HepG2 (cell line): ENCODE measurements around the gene ENO3. TPM values are rescaled to one million over a fixed set of nuclear protein-coding genes. Genes with fewer than 3 reads are reported as not detected.

Source experiments
- ATAC-seq: fragments of 200-7000 bp; cut with Tn5 transposase; 3 replicates; pipeline ENCODE4 v1.9.1; 2020; ENCODE audit warnings: mild to moderate bottlenecking, moderate library complexity
- Bru-seq: library from RNA; stranded (reverse); fragments of 400-500 nt; gene quantifications from one replicate; lab custom pipeline; 2021; lab: Mats Ljungman, UMichigan
- BruChase-seq, 2 experiments: library from RNA; stranded (reverse); fragments of 400-500 nt; gene quantifications; one replicate each; lab custom pipeline; 2021; lab: Mats Ljungman, UMichigan
- BruUV-seq: library from RNA; stranded (reverse); fragments of 400-500 nt; replicated peaks from 2 replicates; lab custom pipeline; 2021; lab: Mats Ljungman, UMichigan
- CTCF ChIA-PET: fragments of 300-600 bp; formaldehyde crosslinking; extraction: SDS; loops from one replicate; lab custom pipeline; 2021; ENCODE audit warnings: low total read pairs, inconsistent platforms, low intra/inter-chr PET ratio; lab: Yijun Ruan, JAX
- POLR2A ChIA-PET: fragments of 350-600 bp; sonication (Branson Sonifier 250); formaldehyde crosslinking; loops from one replicate; lab custom pipeline; 2020; ENCODE audit warnings: antibody characterized with exemption, inconsistent platforms; lab: Yijun Ruan, JAX
- DNase-seq: peaks from one replicate; pipeline ENCODE4 v3.0.0-alpha.2; 2015; ENCODE audit warnings: low spot score
- FAIRE-seq: peaks from 3 replicates; lab custom pipeline; 2011; peaks lifted over from hg19 to GRCh38; lab: Jason Lieb, UNC
- H2AFZ ChIP-seq: one replicate; pipeline ENCODE4 v1.6.1; 2011; ENCODE audit warnings: low read length, inconsistent platforms
- H3K27ac ChIP-seq: fragments of 300-600 bp; 3 replicates; pipeline ENCODE4 v1.8.0; 2011; ENCODE audit warnings: mixed run types, mild to moderate bottlenecking, mixed read lengths, low read length, inconsistent platforms; ENCODE audit not compliant: insufficient read depth; ENCODE audit errors: extremely low read length
- H3K27me3 ChIP-seq, 2 experiments: fragments of 200-600 bp in 1 of 2; 2 replicates in 1 of 2; 3 replicates in 1 of 2; pipeline versions ENCODE4 v1.6.0 to v1.8.0; 2011; ENCODE audit warnings: low read length in 2 of 2, mild to moderate bottlenecking in 2 of 2, moderate library complexity in 2 of 2, inconsistent platforms in 1 of 2; ENCODE audit not compliant: insufficient read depth in 2 of 2, control insufficient read depth in 1 of 2
- H3K36me3 ChIP-seq, 2 experiments: fragments of 200-600 bp in 1 of 2; replicated peaks in 1 of 2; 2 replicates in 1 of 2; 3 replicates in 1 of 2; pipeline versions ENCODE4 v1.5.1 to v1.8.0; 2011; ENCODE audit warnings: low read length in 2 of 2, inconsistent platforms in 1 of 2; ENCODE audit not compliant: insufficient read depth in 2 of 2, control insufficient read depth in 1 of 2
- H3K4me1 ChIP-seq: 2 replicates; pipeline ENCODE4 v1.5.1; 2012; ENCODE audit warnings: low read length, inconsistent platforms; ENCODE audit not compliant: insufficient read depth
- H3K4me2 ChIP-seq: 2 replicates; pipeline ENCODE4 v1.6.0; 2011; ENCODE audit warnings: low read depth, low read length, inconsistent platforms
- H3K4me3 ChIP-seq, 3 experiments: fragments of 200-600 bp in 1 of 3; sonication (generic), shearing (Covaris generic) in 1 of 3; replicated peaks in 1 of 3; 2 replicates each; pipeline ENCODE4 v1.5.1; 2011 to 2016; ENCODE audit warnings: low read length in 3 of 3, inconsistent platforms in 2 of 3, low read depth in 2 of 3, mild to moderate bottlenecking in 2 of 3, control low read depth in 1 of 3, mixed read lengths in 1 of 3; ENCODE audit not compliant: insufficient read depth in 1 of 3
- H3K79me2 ChIP-seq: one replicate; pipeline ENCODE4 v1.6.1; 2011; ENCODE audit warnings: low read length, inconsistent platforms; ENCODE audit not compliant: insufficient read depth
- H3K9ac ChIP-seq: 2 replicates; pipeline ENCODE4 v1.6.0; 2011; ENCODE audit warnings: mild to moderate bottlenecking, low read depth, low read length, inconsistent platforms; ENCODE audit not compliant: insufficient read depth
- H3K9me3 ChIP-seq: 2 replicates; pipeline ENCODE4 v1.5.1; 2012; ENCODE audit warnings: mild to moderate bottlenecking, low read length
- H4K20me1 ChIP-seq: 2 replicates; pipeline ENCODE4 v1.6.0; 2011; ENCODE audit warnings: inconsistent platforms, mild to moderate bottlenecking, low read length, moderate library complexity; ENCODE audit not compliant: insufficient read depth
- EP300 ChIP-seq, 3 experiments: sonication (generic) in 1 of 3; formaldehyde crosslinking in 1 of 3; IDR thresholded peaks; 2 replicates each; pipeline versions ENCODE4 v1.5.1 to v1.6.1; 2011 to 2020; ENCODE audit warnings: low read depth in 2 of 3, low read length in 2 of 3, borderline replicate concordance in 1 of 3, improper control_type of control experiment in 1 of 3, mild to moderate bottlenecking in 1 of 3, missing genetic modification reagents in 1 of 3, moderate library complexity in 1 of 3
- MEF2D ChIP-seq: sonication (generic); formaldehyde crosslinking; IDR thresholded peaks from 2 replicates; pipeline ENCODE4 v1.5.1; 2020; ENCODE audit warnings: mild to moderate bottlenecking, missing genetic modification reagents
- PITX1 ChIP-seq: sonication (generic); formaldehyde crosslinking; IDR thresholded peaks from 2 replicates; pipeline ENCODE4 v1.5.1; 2020; ENCODE audit warnings: mild to moderate bottlenecking, missing genetic modification reagents
- THAP9 ChIP-seq: sonication (generic); formaldehyde crosslinking; IDR thresholded peaks from 2 replicates; pipeline ENCODE4; 2020; ENCODE audit warnings: missing genetic modification reagents, mild to moderate bottlenecking, borderline replicate concordance
- ZNF501 ChIP-seq: sonication (generic); formaldehyde crosslinking; IDR thresholded peaks from 2 replicates; pipeline ENCODE4 v1.5.1; 2020; ENCODE audit warnings: mild to moderate bottlenecking, moderate library complexity, missing genetic modification reagents
- ZNF589 ChIP-seq: sonication (generic); formaldehyde crosslinking; conservative IDR thresholded peaks from 2 replicates; pipeline ENCODE4 v1.8.0; 2022; ENCODE audit warnings: mild to moderate bottlenecking, moderate library complexity, missing genetic modification reagents
- WGBS: methylation state at CpG from one replicate; pipeline ENCODE4 v1.1.6; 2017; ENCODE audit warnings: low lambda C conversion rate; 5-methylcytosine and 5-hydroxymethylcytosine counted together
- in situ Hi-C: cut with HindIII; loops from 2 replicates; pipeline ENCODE4 v1.10.0; 2017; ENCODE audit warnings: low pct_unique_long_range_greater_than_20kb; ENCODE audit not compliant: extremely low pct_ligation_motif_present
- intact Hi-C: fragments of 100-400 bp; cut with micrococcal nuclease; formaldehyde crosslinking; loops from one replicate; pipeline ENCODE4 v1.10.0; 2022; ENCODE audit not compliant: unreplicated experiment
- long read RNA-seq, 2 experiments: library from RNA in 1 of 2; library from polyadenylated mRNA in 1 of 2; stranded (forward) in 1 of 2; unstranded in 1 of 2; transcript quantifications; one replicate each; pipeline ENCODE4 v2.0.0, GENCODE V29; 2019 to 2022
- polyA minus RNA-seq, 3 experiments: library from RNA; depleted of rRNA, polyadenylated mRNA; stranded (reverse); fragments of >200 nt; gene quantifications; 2 replicates each; pipeline ENCODE4 v1.2.3, GENCODE V29; 2011; ENCODE audit warnings: low replicate concordance in 1 of 3
- polyA plus RNA-seq, 8 experiments: library from polyadenylated mRNA; depleted of rRNA in 3 of 8; stranded (reverse) in 7 of 8; unstranded in 1 of 8; fragments of >200 nt; fragmentation: Illumina TruSeq in 4 of 8; extraction: Trizol in 4 of 8; gene quantifications; 2 replicates each; pipeline versions ENCODE4 v1.2.1 to v1.2.3, GENCODE V29; 2011 to 2016; ENCODE audit warnings: low read depth in 4 of 8, missing spikeins in 1 of 8, mixed read lengths in 1 of 8; ENCODE audit not compliant: insufficient read depth in 1 of 8
- total RNA-seq, 5 experiments: library from RNA; depleted of rRNA; stranded (reverse); fragments of >200 nt; fragmentation: Illumina TruSeq; extraction: Trizol; gene quantifications; 2 replicates each; pipeline ENCODE4 v1.2.3, GENCODE V29; 2016; ENCODE audit warnings: low read depth in 1 of 5
- TF ChIP-seq, protein P1 (sequence below): sonication (generic); IDR thresholded peaks from 2 replicates; pipeline ENCODE4 v1.6.1; 2016; ENCODE audit warnings: low read depth, borderline replicate concordance
- TF ChIP-seq, protein P2 (sequence below): sonication (generic); formaldehyde crosslinking; IDR thresholded peaks from 2 replicates; pipeline ENCODE4 v1.5.0; 2020; ENCODE audit warnings: mild to moderate bottlenecking, missing genetic modification reagents, borderline replicate concordance

Gene ENO3
- 59.8 and 68.2 TPM in 2 replicates for total RNA-seq (2016; rRNA removed; fragmentation: Illumina TruSeq; extraction: Trizol)
- total RNA-seq (2016; cell fraction: cytosol; rRNA removed; fragmentation: Illumina TruSeq; extraction: Trizol; ENCODE audit: low read depth) = 28.3 and 29.6 TPM in 2 replicates
- 63.3 and 64.1 TPM in 2 replicates for total RNA-seq (2016; cell fraction: insoluble cytoplasmic fraction; rRNA removed; fragmentation: Illumina TruSeq; extraction: Trizol)
- total RNA-seq (2016; cell fraction: membrane; rRNA removed; fragmentation: Illumina TruSeq; extraction: Trizol) = 24.9 and 26.4 TPM in 2 replicates
- 60.8 and 62.5 TPM in 2 replicates for total RNA-seq (2016; cell fraction: nucleus; rRNA removed; fragmentation: Illumina TruSeq; extraction: Trizol)
- 51.9 and 69.8 TPM in 2 replicates for polyA plus RNA-seq (2011; rRNA removed)
- 25.2 and 41.5 TPM in 2 replicates for polyA plus RNA-seq (2011; cell fraction: cytosol; rRNA removed)
- 315 and 418 TPM in 2 replicates for polyA plus RNA-seq (2011; cell fraction: nucleus; rRNA removed)
- 30.6 and 32.9 TPM in 2 replicates for polyA plus RNA-seq (2012)
- 29.4 and 30.6 TPM in 2 replicates for polyA plus RNA-seq (2016; cell fraction: cytosol; fragmentation: Illumina TruSeq; extraction: Trizol; ENCODE audit: low read depth)
- polyA plus RNA-seq (2016; cell fraction: insoluble cytoplasmic fraction; fragmentation: Illumina TruSeq; extraction: Trizol; ENCODE audit: low read depth) = 80.8 and 89.8 TPM in 2 replicates
- 21.3 and 21.5 TPM in 2 replicates for polyA plus RNA-seq (2016; cell fraction: membrane; fragmentation: Illumina TruSeq; extraction: Trizol; ENCODE audit: low read depth)
- 236 and 244 TPM in 2 replicates for polyA plus RNA-seq (2016; cell fraction: nucleus; fragmentation: Illumina TruSeq; extraction: Trizol; ENCODE audit: insufficient read depth, low read depth)
- 27.3 and 88.8 TPM in 2 replicates for polyA minus RNA-seq (2011; rRNA and poly(A)+ RNA removed; ENCODE audit: low replicate concordance)
- polyA minus RNA-seq (2011; cell fraction: cytosol; rRNA and poly(A)+ RNA removed) = 6.0 and 7.5 TPM in 2 replicates
- polyA minus RNA-seq (2011; cell fraction: nucleus; rRNA and poly(A)+ RNA removed) = 27.0 and 31.7 TPM in 2 replicates
- percentile 62 among the genes with signal in this experiment for Bru-seq, nascent RNA
- percentile 79 among the genes with signal in this experiment for BruChase-seq, experiment 1, labeled RNA remaining after a 6-hour chase
- percentile 72 among the genes with signal in this experiment for BruChase-seq, experiment 2, labeled RNA remaining after a 2-hour chase
- long read RNA-seq, experiment 1, transcript ENO3-201 (12 exons, 1,521 nt) = major isoform, 10 of 55 reads
- long read RNA-seq, experiment 1, partial matches to known transcripts = 3 of 55 reads
- long read RNA-seq, experiment 1, other reads (novel, unspliced or antisense) = 37 of 55 reads
- long read RNA-seq, experiment 2, partial matches to known transcripts = 5 of 53 reads
- long read RNA-seq, experiment 2, other reads (novel, unspliced or antisense) = 44 of 53 reads

DNA sequence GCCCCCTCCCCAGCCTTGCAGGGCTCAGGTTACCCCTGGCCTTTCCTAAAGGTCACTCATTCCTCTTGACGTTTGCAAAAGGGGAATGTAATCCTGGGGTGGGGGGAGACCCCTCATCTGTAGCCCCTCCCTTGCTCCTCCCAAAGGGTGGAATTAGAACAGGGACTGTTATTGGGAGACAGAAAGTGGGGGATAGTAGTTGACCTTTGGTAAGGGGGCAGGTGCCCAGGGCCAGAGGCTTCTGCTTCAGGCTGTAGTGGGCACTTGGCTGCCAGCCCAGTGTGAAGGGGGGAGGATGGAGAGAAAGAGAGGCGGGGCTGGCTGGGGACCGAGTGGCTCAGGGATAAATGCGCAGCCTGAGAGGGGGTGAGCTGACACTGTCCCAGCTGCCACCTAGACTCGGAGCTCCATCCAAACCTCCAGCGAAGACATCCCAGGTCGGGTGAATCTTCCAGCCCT is at the start of gene ENO3:
ENO3 (plus strand) TSS at position 374 of the 459 bp plus-strand sequence. CDS start 711 bp downstream, outside the sequence.
- ChIA-PET CTCF (no interaction called here), POLR2A (interaction anchor here (0.7 to 10.0 kb wide), 9 partner anchors 9 to 154 kb away, joined by 3 to 273 read pairs (median 5); partner anchors contain the start of genes PSMB6, RNF167, SLC25A11 and SPAG7)
- H3K4me1 ChIP-seq = peaks cover 46% of the 10 kb centered on the region
- H3K4me2 ChIP-seq = peak within 1 kb of the TSS; percentile 93
- intact Hi-C loops (loop anchor here (1.0 to 5.0 kb wide), 2 partner anchors 17 to 43 kb away; partner anchors contain the start of gene SPAG7), in situ Hi-C loops (no loop called here)
- H3K27me3 ChIP-seq = no peaks in the 10 kb centered on the region; a peak in 1 of 5 replicates
- no peak within 1 kb of the TSS for H2AFZ ChIP-seq
- BruUV-seq = no TSS peak
- peaks cover 18% of the 10 kb centered on the region for H4K20me1 ChIP-seq
- H3K9me3 ChIP-seq = no peaks in the 10 kb centered on the region
- H3K9ac ChIP-seq = peak within 1 kb of the TSS; percentile 84
- 0% methylated on average over 7 of the region's 7 CpGs for WGBS
- H3K27ac ChIP-seq = peak within 1 kb of the TSS; percentile 99
- ATAC-seq = peak; percentile 27
- peak; percentile 73 for DNase-seq
- peaks cover 7 to 13% of the 10 kb centered on the region in 2 experiments; a peak in 4 of 5 replicates for H3K36me3 ChIP-seq
- FAIRE-seq = peak; percentile 91
- H3K4me3 ChIP-seq = peak within 1 kb of the TSS; percentile 52 to 88 (median 86)
- peaks cover 35% of the 10 kb centered on the region for H3K79me2 ChIP-seq
- TF ChIP-seq ZNF589 (no peak), EP300 (IDR thresholded peaks at IDR 0.05; ENCODE audit: low read depth in 2 of 2, low read length in 2 of 2) (peak in 1 of 2 experiments; percentile 47; a peak in 1 of 4 replicates), EP300 (CRISPR knock-in tag; IDR thresholded peaks at IDR 0.05; ENCODE audit: borderline replicate concordance) (no peak), PITX1 (CRISPR knock-in tag) (peak; percentile 74; the same call in 1 of the 2 replicates), MEF2D (CRISPR knock-in tag) (no peak), ZNF501 (CRISPR knock-in tag) (0 out of 2 replicates have a peak, but pooled peaks have one; percentile 36), THAP9 (CRISPR knock-in tag) (peak; percentile 67; the same call in 1 of the 2 replicates)
- TF ChIP-seq, protein P1, sequence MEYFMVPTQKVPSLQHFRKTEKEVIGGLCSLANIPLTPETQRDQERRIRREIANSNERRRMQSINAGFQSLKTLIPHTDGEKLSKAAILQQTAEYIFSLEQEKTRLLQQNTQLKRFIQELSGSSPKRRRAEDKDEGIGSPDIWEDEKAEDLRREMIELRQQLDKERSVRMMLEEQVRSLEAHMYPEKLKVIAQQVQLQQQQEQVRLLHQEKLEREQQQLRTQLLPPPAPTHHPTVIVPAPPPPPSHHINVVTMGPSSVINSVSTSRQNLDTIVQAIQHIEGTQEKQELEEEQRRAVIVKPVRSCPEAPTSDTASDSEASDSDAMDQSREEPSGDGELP = peak; percentile 57; the same call in 1 of the 2 replicates
- TF ChIP-seq, protein P2, sequence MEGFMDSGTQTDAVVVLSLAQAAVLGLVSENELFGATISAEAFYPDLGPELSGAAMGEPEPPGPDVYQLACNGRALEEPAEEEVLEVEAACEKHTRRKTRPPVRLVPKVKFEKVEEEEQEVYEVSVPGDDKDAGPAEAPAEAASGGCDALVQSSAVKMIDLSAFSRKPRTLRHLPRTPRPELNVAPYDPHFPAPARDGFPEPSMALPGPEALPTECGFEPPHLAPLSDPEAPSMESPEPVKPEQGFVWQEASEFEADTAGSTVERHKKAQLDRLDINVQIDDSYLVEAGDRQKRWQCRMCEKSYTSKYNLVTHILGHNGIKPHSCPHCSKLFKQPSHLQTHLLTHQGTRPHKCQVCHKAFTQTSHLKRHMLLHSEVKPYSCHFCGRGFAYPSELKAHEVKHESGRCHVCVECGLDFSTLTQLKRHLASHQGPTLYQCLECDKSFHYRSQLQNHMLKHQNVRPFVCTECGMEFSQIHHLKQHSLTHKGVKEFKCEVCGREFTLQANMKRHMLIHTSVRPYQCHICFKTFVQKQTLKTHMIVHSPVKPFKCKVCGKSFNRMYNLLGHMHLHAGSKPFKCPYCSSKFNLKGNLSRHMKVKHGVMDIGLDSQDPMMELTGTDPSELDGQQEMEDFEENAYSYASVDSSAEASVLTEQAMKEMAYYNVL = peak; percentile 97; the same call in 1 of the 2 replicates
